ENCODE measurements around the gene RNF181.

DNA sequence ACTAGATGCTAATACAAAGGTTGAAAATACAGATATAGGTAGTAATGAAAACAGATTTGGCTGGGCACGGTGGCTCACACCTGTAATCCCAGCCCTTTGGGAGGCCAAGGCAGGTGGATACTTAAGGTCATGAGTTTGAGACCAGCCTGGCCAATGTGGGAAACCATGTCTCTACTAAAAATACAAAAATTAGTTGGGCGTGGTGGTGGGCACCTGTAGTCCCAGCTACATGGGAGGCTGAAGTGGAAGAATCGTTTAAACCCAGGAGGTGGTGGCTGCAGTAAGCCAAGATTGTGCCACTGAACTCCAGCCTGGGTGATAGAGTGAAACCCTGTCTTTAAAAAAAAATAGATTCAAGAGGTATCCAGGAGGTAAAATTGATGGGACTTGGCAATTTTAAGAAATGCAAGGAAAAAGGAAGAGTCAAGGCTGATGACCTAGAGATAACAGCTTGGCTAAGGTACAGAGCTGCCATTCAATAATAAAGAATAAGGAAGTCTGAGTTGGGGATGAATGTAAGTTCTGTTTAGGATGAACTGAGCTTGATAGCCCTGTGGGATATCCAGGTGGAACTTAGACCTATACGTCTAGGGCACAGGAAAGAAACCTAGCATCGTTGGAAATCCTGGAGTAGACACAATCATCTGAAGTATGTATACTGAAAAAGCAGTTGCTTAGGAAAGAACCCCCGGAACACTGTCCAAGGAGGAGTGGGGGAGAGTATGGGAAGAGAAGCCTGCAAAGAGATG is 47.5 kb upstream of the RNF181 start:
- TF ChIP-seq, protein P1, sequence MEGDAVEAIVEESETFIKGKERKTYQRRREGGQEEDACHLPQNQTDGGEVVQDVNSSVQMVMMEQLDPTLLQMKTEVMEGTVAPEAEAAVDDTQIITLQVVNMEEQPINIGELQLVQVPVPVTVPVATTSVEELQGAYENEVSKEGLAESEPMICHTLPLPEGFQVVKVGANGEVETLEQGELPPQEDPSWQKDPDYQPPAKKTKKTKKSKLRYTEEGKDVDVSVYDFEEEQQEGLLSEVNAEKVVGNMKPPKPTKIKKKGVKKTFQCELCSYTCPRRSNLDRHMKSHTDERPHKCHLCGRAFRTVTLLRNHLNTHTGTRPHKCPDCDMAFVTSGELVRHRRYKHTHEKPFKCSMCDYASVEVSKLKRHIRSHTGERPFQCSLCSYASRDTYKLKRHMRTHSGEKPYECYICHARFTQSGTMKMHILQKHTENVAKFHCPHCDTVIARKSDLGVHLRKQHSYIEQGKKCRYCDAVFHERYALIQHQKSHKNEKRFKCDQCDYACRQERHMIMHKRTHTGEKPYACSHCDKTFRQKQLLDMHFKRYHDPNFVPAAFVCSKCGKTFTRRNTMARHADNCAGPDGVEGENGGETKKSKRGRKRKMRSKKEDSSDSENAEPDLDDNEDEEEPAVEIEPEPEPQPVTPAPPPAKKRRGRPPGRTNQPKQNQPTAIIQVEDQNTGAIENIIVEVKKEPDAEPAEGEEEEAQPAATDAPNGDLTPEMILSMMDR (IDR thresholded peaks at IDR 0.05), result no peak
- TF ChIP-seq POLR2A (IDR thresholded peaks at IDR 0.05), result no peak

Measured in Peyer's patch (tissue), 4 donors.